GM19043 (cell line): Measurements from ENCODE around the gene TRPV4.
"Not testable (repeated sequence)": the region's sequence is repeated elsewhere in the genome, so short reads cannot be mapped to it uniquely, and the experiment has no call there.

ENCODE experiments used
- ATAC-seq: cut with Tn5 transposase; IDR thresholded peaks from one replicate; pipeline ENCODE4 v1.9.1; 2021; ENCODE audit warnings: low read depth; ENCODE audit not compliant: unreplicated experiment

The TRPV4 gene

GRCh38 chr12:109833307-109834189 is at the start of gene TRPV4:
Gene TRPV4, minus strand, starts transcription at chr12:109833398. Its CDS starts 18,602 bp downstream, at chr12:109814796.
- ATAC-seq, result no peak

- ATAC-seq, result no peak
These were observed 48.6 kb upstream of the TRPV4 start for GRCh38 chr12:109881752-109882151.

GRCh38 chr12:109880938-109881337 is 47.7 kb upstream of the TRPV4 start:
- ATAC-seq, result no peak

- peak; percentile 86 for ATAC-seq
These were observed 47.1 kb upstream of the TRPV4 start, which contains the start of gene GLTP for GRCh38 chr12:109880043-109880931. Gene GLTP, minus strand, starts transcription at chr12:109880541. Its CDS starts 167 bp downstream, at chr12:109880374.

- no peak for ATAC-seq
These were observed 46.3 kb upstream of the TRPV4 start for GRCh38 chr12:109879351-109880042.

GRCh38 chr12:109878749-109879148 is 45.6 kb upstream of the TRPV4 start:
- ATAC-seq, result no peak

GRCh38 chr12:109878247-109878625 is 45.0 kb upstream of the TRPV4 start:
- no peak for ATAC-seq

- no peak for ATAC-seq
These were observed 44.5 kb upstream of the TRPV4 start for GRCh38 chr12:109877504-109878246.

- ATAC-seq, result no peak
These were observed 43.2 kb upstream of the TRPV4 start for GRCh38 chr12:109876406-109876805.

- no peak for ATAC-seq
These were observed 42.5 kb upstream of the TRPV4 start for GRCh38 chr12:109875572-109876131.

- ATAC-seq, result no peak
These were observed 40.5 kb upstream of the TRPV4 start for GRCh38 chr12:109873653-109874052.

GRCh38 chr12:109871668-109872314 is 38.6 kb upstream of the TRPV4 start:
- ATAC-seq, result no peak

GRCh38 chr12:109870648-109871047 is 37.5 kb upstream of the TRPV4 start:
- no peak for ATAC-seq

- ATAC-seq, result no peak
These were observed 35.2 kb upstream of the TRPV4 start for GRCh38 chr12:109868182-109869051.

- no peak for ATAC-seq
These were observed 31.7 kb upstream of the TRPV4 start for GRCh38 chr12:109864916-109865315.

- no peak for ATAC-seq
These were observed 30.9 kb upstream of the TRPV4 start for GRCh38 chr12:109863847-109864712.

- ATAC-seq, result not testable (repeated sequence)
These were observed 29.3 kb upstream of the TRPV4 start for GRCh38 chr12:109862491-109862890.
